ENCODE data around the gene STAT1. TPM values are rescaled to one million over a fixed set of nuclear protein-coding genes. Genes with fewer than 3 reads are reported as not detected.
A peak's percentile ranks its signal among the peaks of the same experiment; 100 is the strongest.

The STAT1 gene
- total RNA-seq, 2 experiments from 2014 or later: 293 to 311 TPM

DNA sequence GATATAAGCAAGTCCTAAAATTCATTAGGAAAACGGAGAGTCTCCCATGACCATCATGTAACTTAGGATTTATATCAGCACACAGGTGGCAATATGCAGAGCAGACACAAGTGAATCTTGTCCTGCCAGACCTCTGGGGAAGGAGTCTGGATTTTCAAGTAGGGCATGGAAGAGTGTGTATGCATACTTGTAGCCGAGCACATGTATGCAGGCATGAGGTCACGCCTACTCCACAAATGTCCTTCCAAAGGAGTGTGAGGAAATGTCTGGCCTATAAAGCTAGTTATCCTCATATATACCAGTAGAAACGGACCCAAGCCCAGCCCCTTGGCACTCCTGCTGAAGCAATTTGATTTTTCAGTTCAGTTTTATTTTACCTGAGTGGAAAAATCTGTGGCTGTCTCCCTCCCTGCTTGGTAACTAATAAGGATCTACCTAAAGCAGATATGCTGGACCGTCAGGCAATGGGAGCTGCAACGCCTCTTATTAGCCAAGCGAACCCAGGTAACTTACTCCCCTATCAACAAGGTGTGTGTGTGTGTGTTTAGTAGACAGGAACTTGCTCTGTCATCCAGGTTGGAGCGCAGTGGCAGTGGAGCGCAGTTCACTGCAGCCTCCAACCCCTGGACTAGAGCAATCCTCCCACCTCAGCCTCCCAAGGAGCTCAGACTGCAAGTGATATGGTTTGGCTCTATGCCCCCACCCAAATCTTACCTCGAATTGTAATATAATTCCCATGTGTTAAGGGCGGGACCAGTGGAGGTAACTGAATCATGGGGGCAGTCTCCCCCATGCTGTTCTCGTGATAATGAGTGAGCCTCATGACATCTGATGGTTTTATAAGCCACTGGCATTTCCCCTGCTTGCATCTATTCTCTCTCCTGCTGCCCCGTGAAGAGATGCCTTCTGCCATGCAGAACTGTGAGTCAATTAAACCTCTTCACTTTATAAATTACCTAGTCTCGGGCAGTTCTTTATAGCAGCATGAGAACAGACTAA lies 2.8 kb downstream of the STAT1 start:
- DNase-seq: peak; percentile 47
- intact Hi-C loops (cut with micrococcal nuclease): loop anchor here (5.0 kb wide), 1 partner anchor 129 kb away; the partner anchor contains the start of gene GLS
- Mint-ChIP-seq H3K36me3 (ENCODE audit: low read depth) (peaks cover 43% of the 10 kb centered on the region), H3K27ac (no peak overlapping the region), H3K4me1 (ENCODE audit: low read depth) (peaks cover 43% of the 10 kb centered on the region), H3K4me3 (no peak overlapping the region), H3K27me3 (no peaks in the 10 kb centered on the region), H3K9me3 (peaks cover 12% of the 10 kb centered on the region)
- CTCF ChIA-PET: interaction anchor here (0.9 to 2.8 kb wide), 5 partner anchors 9 to 41 kb away, joined by 3 to 12 read pairs (median 4); no protein-coding TSS in a partner anchor
- POLR2A ChIA-PET: interaction anchor here (0.7 to 7.9 kb wide), 16 partner anchors 9 to 669 kb away, joined by 3 to 178 read pairs (median 6); partner anchors contain the start of genes GLS and STAT4
- peak; percentile 4 for ATAC-seq
- no peak for TF ChIP-seq CTCF (IDR thresholded peaks at IDR 0.05)

GRCh38 chr2:191009541-191010374 lies 4.2 kb downstream of the STAT1 start:
- ATAC-seq (no peak), DNase-seq (no peak)
- peaks cover 50% of the 10 kb centered on the region for H3K4me1 Mint-ChIP-seq (ENCODE audit: low read depth)
- peak overlapping the region; percentile 40 for H3K4me3 Mint-ChIP-seq
- H3K36me3 Mint-ChIP-seq (ENCODE audit: low read depth): peaks cover 52% of the 10 kb centered on the region
- no peaks in the 10 kb centered on the region for H3K27me3 Mint-ChIP-seq
- peak overlapping the region; percentile 79 for H3K27ac Mint-ChIP-seq
- POLR2A ChIA-PET: interaction anchor here (3.7 to 7.9 kb wide), 4 partner anchors 11 to 140 kb away, joined by 56 to 178 read pairs (median 100); partner anchors contain the start of gene STAT4
- no peak for TF ChIP-seq CTCF (IDR thresholded peaks at IDR 0.05)
- CTCF ChIA-PET: interaction anchor here (0.9 kb wide), 2 partner anchors 8 to 42 kb away, joined by 3 read pairs; no protein-coding TSS in a partner anchor
- H3K9me3 Mint-ChIP-seq: peaks cover 7% of the 10 kb centered on the region
- intact Hi-C loops (cut with micrococcal nuclease): loop anchor here (5.0 kb wide), 1 partner anchor 127 kb away; the partner anchor contains the start of gene GLS

DNA sequence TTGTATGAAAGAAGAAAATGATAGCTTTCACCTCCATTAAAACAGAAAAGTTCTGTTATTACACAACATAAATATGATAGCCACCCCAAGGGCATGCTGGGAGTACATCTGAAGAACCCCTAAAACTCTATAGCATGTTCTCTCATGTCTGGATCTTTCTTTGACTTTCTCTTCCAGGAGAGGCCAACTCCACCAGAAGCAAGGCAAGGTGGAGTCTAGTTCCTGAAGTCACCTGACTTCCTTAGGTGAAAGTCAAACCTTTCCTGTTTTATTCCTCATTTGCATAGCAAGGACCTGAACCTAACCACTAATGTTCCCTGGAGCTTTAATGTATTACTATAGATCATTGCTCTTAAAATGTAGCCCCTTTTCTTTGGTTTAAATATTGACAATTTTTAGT lies 5.7 kb downstream of the STAT1 start:
- intact Hi-C loops (cut with micrococcal nuclease): no loop called here

More for the DNA sequence above, 5.7 kb downstream of the STAT1 start:
- Mint-ChIP-seq H3K27ac (peak overlapping the region; percentile 43), H3K36me3 (ENCODE audit: low read depth) (peaks cover 67% of the 10 kb centered on the region), H3K27me3 (no peaks in the 10 kb centered on the region), H3K4me1 (ENCODE audit: low read depth) (peaks cover 62% of the 10 kb centered on the region), H3K9me3 (peaks cover 19% of the 10 kb centered on the region), H3K4me3 (peak overlapping the region; percentile 30)
- CTCF ChIA-PET: interaction anchor here (0.8 to 2.1 kb wide), 3 partner anchors 11 to 30 kb away, joined by 3 to 8 read pairs (median 3); no protein-coding TSS in a partner anchor
- POLR2A ChIA-PET: interaction anchor here (0.6 to 4.1 kb wide), 8 partner anchors 8 to 266 kb away, joined by 3 to 25 read pairs (median 6); partner anchors contain the start of gene GLS
- TF ChIP-seq CTCF (IDR thresholded peaks at IDR 0.05): no peak
- no peak for DNase-seq
- ATAC-seq: no peak

Data from activated CD8-positive, alpha-beta T cell treated with anti-CD3 and anti-CD28 coated beads for 36 hours (primary cell).